ENCODE results near the gene KLHDC7B.

Gene KLHDC7B

GRCh38 chr22:50550395-50550794, 4.7 kb downstream of the KLHDC7B start:
- Histone ChIP-seq H3K79me2 (ENCODE audit: low read length) (no peaks in the 10 kb centered on the region), H3K9ac (ENCODE audit: low read length) (no peak overlapping the region), H3K4me3 (ENCODE audit: low read length) (no peak overlapping the region), H3K4me2 (ENCODE audit: low read length) (no peak overlapping the region), H3K4me1 (ENCODE audit: low read length) (no peaks in the 10 kb centered on the region), H3K36me3 (replicated peaks; ENCODE audit: low read depth, low read length) (no peaks in the 10 kb centered on the region), H3K27ac (ENCODE audit: low read length) (no peak overlapping the region), H4K20me1 (ENCODE audit: insufficient read depth, low read length) (no peaks in the 10 kb centered on the region), H2AFZ (ENCODE audit: low read depth, low read length) (no peak overlapping the region), H3K9me3 (ENCODE audit: insufficient read depth, low read length) (no peaks in the 10 kb centered on the region), H3K27me3 (ENCODE audit: low read depth, low read length) (no peaks in the 10 kb centered on the region)
- TF ChIP-seq EZH2phosphoT487 (IDR thresholded peaks at IDR 0.05; ENCODE audit: low read depth) (no peak), CTCF (IDR thresholded peaks at IDR 0.05; ENCODE audit: low read depth, low read length) (no peak)

GRCh38 chr22:50551160-50551752, 5.6 kb downstream of the KLHDC7B start:
- TF ChIP-seq EZH2phosphoT487 (IDR thresholded peaks at IDR 0.05; ENCODE audit: low read depth) (no peak), CTCF (IDR thresholded peaks at IDR 0.05; ENCODE audit: low read depth, low read length) (no peak)
- no peak overlapping the region for H2AFZ ChIP-seq (ENCODE audit: low read depth, low read length)
- H3K4me1 ChIP-seq (ENCODE audit: low read length) = no peaks in the 10 kb centered on the region
- no peaks in the 10 kb centered on the region for H3K79me2 ChIP-seq (ENCODE audit: low read length)
- no peak overlapping the region for H3K9ac ChIP-seq (ENCODE audit: low read length)
- H3K27me3 ChIP-seq (ENCODE audit: low read depth, low read length) = no peaks in the 10 kb centered on the region
- no peaks in the 10 kb centered on the region for H3K36me3 ChIP-seq (replicated peaks; ENCODE audit: low read depth, low read length)
- no peak overlapping the region for H3K4me3 ChIP-seq (ENCODE audit: low read length)
- H4K20me1 ChIP-seq (ENCODE audit: insufficient read depth, low read length) = no peaks in the 10 kb centered on the region
- no peak overlapping the region for H3K4me2 ChIP-seq (ENCODE audit: low read length)
- H3K27ac ChIP-seq (ENCODE audit: low read length) = no peak overlapping the region
- H3K9me3 ChIP-seq (ENCODE audit: insufficient read depth, low read length) = no peaks in the 10 kb centered on the region

- no peak overlapping the region for H3K27ac ChIP-seq (ENCODE audit: low read length)
- H2AFZ ChIP-seq (ENCODE audit: low read depth, low read length) = no peak overlapping the region
- no peak overlapping the region for H3K9ac ChIP-seq (ENCODE audit: low read length)
- H3K27me3 ChIP-seq (ENCODE audit: low read depth, low read length) = no peaks in the 10 kb centered on the region
- H3K4me1 ChIP-seq (ENCODE audit: low read length) = no peaks in the 10 kb centered on the region
- H3K36me3 ChIP-seq (replicated peaks; ENCODE audit: low read depth, low read length) = no peaks in the 10 kb centered on the region
- no peak overlapping the region for H3K4me3 ChIP-seq (ENCODE audit: low read length)
- no peak overlapping the region for H3K4me2 ChIP-seq (ENCODE audit: low read length)
- no peak for TF ChIP-seq EZH2phosphoT487 (IDR thresholded peaks at IDR 0.05; ENCODE audit: low read depth)
- no peak for TF ChIP-seq CTCF (IDR thresholded peaks at IDR 0.05; ENCODE audit: low read depth, low read length)
- H4K20me1 ChIP-seq (ENCODE audit: insufficient read depth, low read length) = no peaks in the 10 kb centered on the region
- H3K9me3 ChIP-seq (ENCODE audit: insufficient read depth, low read length) = no peaks in the 10 kb centered on the region
- H3K79me2 ChIP-seq (ENCODE audit: low read length) = no peaks in the 10 kb centered on the region
These were observed 7.6 kb downstream of the KLHDC7B start for GRCh38 chr22:50553310-50553709.

- Histone ChIP-seq H3K27ac (ENCODE audit: low read length) (no peak overlapping the region), H3K4me1 (ENCODE audit: low read length) (no peaks in the 10 kb centered on the region), H2AFZ (ENCODE audit: low read depth, low read length) (no peak overlapping the region), H4K20me1 (ENCODE audit: insufficient read depth, low read length) (no peaks in the 10 kb centered on the region), H3K9me3 (ENCODE audit: insufficient read depth, low read length) (no peaks in the 10 kb centered on the region), H3K4me2 (ENCODE audit: low read length) (no peak overlapping the region), H3K36me3 (replicated peaks; ENCODE audit: low read depth, low read length) (no peaks in the 10 kb centered on the region), H3K4me3 (ENCODE audit: low read length) (no peak overlapping the region), H3K9ac (ENCODE audit: low read length) (no peak overlapping the region), H3K79me2 (ENCODE audit: low read length) (no peaks in the 10 kb centered on the region), H3K27me3 (ENCODE audit: low read depth, low read length) (no peaks in the 10 kb centered on the region)
- no peak for TF ChIP-seq EZH2phosphoT487 (IDR thresholded peaks at IDR 0.05; ENCODE audit: low read depth)
- no peak for TF ChIP-seq CTCF (IDR thresholded peaks at IDR 0.05; ENCODE audit: low read depth, low read length)
These were observed 11.0 kb downstream of the KLHDC7B start for GRCh38 chr22:50556703-50557102.

All from OCI-LY3 (cell line).